NCI-H524 treated with DMSO at 0.1 percent for 48 hours (cell line): ENCODE data around the gene HSPA1A.
"Not testable (repeated sequence)": the region's sequence is repeated elsewhere in the genome, so short reads cannot be mapped to it uniquely, and the experiment has no call there.

ENCODE experiments used
- DNase-seq: peaks from one replicate; lab custom pipeline; 2025; lab: John Stamatoyannopoulos, UW

Gene HSPA1A

GRCh38 chr6:31836474-31837368 lies 21.4 kb downstream of the HSPA1A start:
- no peak for DNase-seq

- DNase-seq = no peak
Observed at GRCh38 chr6:31837369-31838113, 22.2 kb downstream of the HSPA1A start.

- DNase-seq = not testable (repeated sequence)
Observed at GRCh38 chr6:31838114-31838553, 22.8 kb downstream of the HSPA1A start.

GRCh38 chr6:31838968-31839367 lies 23.6 kb downstream of the HSPA1A start:
- DNase-seq = no peak

GRCh38 chr6:31839779-31840126 lies 24.4 kb downstream of the HSPA1A start:
- not testable (repeated sequence) for DNase-seq

- no peak for DNase-seq
Observed at GRCh38 chr6:31842053-31842452, 26.7 kb downstream of the HSPA1A start.

GRCh38 chr6:31844507-31844906 lies 29.2 kb downstream of the HSPA1A start:
- no peak for DNase-seq

GRCh38 chr6:31847276-31847978 lies 32.1 kb downstream of the HSPA1A start:
- DNase-seq = no peak

- DNase-seq = no peak
Observed at GRCh38 chr6:31850765-31851484, 35.6 kb downstream of the HSPA1A start.

- no peak for DNase-seq
Observed at GRCh38 chr6:31851485-31851832, 36.1 kb downstream of the HSPA1A start.

GRCh38 chr6:31851980-31852718 lies 36.8 kb downstream of the HSPA1A start:
- not testable (repeated sequence) for DNase-seq

- not testable (repeated sequence) for DNase-seq
Observed at GRCh38 chr6:31857774-31858173, 42.4 kb downstream of the HSPA1A start.

- DNase-seq = no peak
Observed at GRCh38 chr6:31858707-31859106, 43.4 kb downstream of the HSPA1A start.

GRCh38 chr6:31859923-31860322 lies 44.6 kb downstream of the HSPA1A start:
- DNase-seq = no peak

GRCh38 chr6:31860349-31860748 lies 45.0 kb downstream of the HSPA1A start:
- DNase-seq = no peak

GRCh38 chr6:31861150-31861549 lies 45.8 kb downstream of the HSPA1A start:
- no peak for DNase-seq

- DNase-seq = no peak
Observed at GRCh38 chr6:31861919-31862343, 46.6 kb downstream of the HSPA1A start.

- DNase-seq = peak; percentile 97
Observed at GRCh38 chr6:31862344-31863235, 47.2 kb downstream of the HSPA1A start, which contains the start of gene NEU1. Gene NEU1 (minus strand): TSS chr6:31862821. CDS start chr6:31862776, 45 bp downstream.

GRCh38 chr6:31864123-31864562 lies 48.8 kb downstream of the HSPA1A start:
- not testable (repeated sequence) for DNase-seq

- DNase-seq = no peak
Observed at GRCh38 chr6:31864818-31865204, 49.5 kb downstream of the HSPA1A start.
